ENCODE data around the gene GNPTG. TPM values are rescaled to one million over a fixed set of nuclear protein-coding genes. Genes with fewer than 3 reads are reported as not detected.

GNPTG gene
- total and polyA plus RNA-seq, 2 of the 13 experiments (the other 11 are each of a cell fraction or from before 2014, with no cell fraction given) = 22.7 to 71.1 TPM

DNA sequence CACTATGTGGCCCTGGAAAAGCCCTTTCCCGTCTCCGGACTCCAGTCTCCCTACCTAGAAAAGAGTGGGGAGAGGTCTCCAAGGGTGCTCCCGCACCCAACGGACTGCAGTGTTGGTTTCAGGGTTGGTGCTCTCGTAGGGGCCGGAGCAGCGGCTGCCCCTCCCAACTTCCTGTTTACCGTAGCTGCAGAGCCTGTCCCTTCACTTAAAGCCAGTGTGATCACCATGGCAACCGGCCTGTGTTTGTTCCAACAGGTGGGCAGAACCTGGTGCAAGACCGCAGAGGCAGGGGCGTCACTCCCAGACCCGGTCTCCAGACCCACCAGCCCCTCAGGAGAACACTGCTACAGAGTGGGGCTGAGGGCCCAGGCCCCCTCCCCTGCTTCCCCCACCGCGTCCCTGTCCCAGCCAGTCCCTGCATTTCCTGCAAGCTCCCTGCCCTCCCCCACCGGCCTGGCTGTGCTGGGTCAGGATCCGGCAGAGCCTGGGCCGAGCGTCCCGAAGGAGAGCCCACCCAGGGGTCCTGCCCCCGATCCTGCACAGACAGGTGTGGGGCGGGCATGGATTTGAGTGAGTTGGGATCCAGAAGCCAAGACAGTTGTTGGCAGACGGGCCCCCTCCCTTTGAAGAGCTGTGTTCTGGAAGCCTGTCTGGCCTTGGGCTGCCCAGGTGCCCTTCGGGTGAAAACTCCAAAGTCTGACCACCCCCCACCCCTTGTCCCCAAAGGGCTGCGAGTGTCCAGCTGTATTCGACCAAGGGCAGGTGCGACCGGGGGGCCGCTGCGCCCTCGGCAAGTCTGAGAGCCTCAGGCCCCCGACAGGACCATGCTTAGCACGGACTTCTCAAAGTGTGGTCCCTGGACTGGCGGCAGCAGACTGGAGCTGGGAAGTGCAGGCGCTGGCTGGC lies 19.8 kb upstream of the GNPTG start (continued):
- no peak for TF ChIP-seq NAIF1 (CRISPR knock-in tag; IDR thresholded peaks at IDR 0.05; ENCODE audit: borderline replicate concordance)
- no peak for TF ChIP-seq MIER2 (CRISPR knock-in tag; IDR thresholded peaks at IDR 0.05)
- TF ChIP-seq CHD4 (IDR thresholded peaks at IDR 0.05; ENCODE audit: borderline replicate concordance, low read length) = 0 out of 2 replicates have a peak, but pooled peaks have one; percentile 25
- no peak for TF ChIP-seq ZNF33B (CRISPR knock-in tag; IDR thresholded peaks at IDR 0.05)
- TF ChIP-seq ZNF788 (CRISPR knock-in tag; IDR thresholded peaks at IDR 0.05; ENCODE audit: borderline replicate concordance) = peak; percentile 64; the same call in 1 of the 2 replicates
- TF ChIP-seq DNMT3B (CRISPR knock-in tag; conservative IDR thresholded peaks at IDR 0.05) = no peak
- TF ChIP-seq, protein P1, sequence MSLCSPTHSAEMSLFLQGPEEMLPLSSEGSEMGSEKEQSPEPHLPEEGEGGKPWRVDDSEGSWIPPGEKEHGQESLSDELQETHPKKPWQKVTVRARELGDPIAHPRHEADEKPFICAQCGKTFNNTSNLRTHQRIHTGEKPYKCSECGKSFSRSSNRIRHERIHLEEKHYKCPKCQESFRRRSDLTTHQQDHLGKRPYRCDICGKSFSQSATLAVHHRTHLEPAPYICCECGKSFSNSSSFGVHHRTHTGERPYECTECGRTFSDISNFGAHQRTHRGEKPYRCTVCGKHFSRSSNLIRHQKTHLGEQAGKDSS (CRISPR knock-in tag; IDR thresholded peaks at IDR 0.05; ENCODE audit: borderline replicate concordance, low read depth) = 0 out of 2 replicates have a peak, but pooled peaks have one; percentile 49
- no peak for TF ChIP-seq CBX2 (IDR thresholded peaks at IDR 0.05; ENCODE audit: low read depth, low read length)
- no peak for TF ChIP-seq CBX2 (CRISPR knock-in tag; IDR thresholded peaks at IDR 0.05; ENCODE audit: low read depth)
- TF ChIP-seq, protein P2, sequence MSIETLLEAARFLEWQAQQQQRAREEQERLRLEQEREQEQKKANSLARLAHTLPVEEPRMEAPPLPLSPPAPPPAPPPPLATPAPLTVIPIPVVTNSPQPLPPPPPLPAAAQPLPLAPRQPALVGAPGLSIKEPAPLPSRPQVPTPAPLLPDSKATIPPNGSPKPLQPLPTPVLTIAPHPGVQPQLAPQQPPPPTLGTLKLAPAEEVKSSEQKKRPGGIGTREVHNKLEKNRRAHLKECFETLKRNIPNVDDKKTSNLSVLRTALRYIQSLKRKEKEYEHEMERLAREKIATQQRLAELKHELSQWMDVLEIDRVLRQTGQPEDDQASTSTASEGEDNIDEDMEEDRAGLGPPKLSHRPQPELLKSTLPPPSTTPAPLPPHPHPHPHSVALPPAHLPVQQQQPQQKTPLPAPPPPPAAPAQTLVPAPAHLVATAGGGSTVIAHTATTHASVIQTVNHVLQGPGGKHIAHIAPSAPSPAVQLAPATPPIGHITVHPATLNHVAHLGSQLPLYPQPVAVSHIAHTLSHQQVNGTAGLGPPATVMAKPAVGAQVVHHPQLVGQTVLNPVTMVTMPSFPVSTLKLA (IDR thresholded peaks at IDR 0.05) = no peak
- peak; percentile 60; the same call in 1 of the 2 replicates for TF ChIP-seq SMAD1 (CRISPR knock-in tag; IDR thresholded peaks at IDR 0.05; ENCODE audit: borderline replicate concordance, low read depth)
- TF ChIP-seq, protein P3, sequence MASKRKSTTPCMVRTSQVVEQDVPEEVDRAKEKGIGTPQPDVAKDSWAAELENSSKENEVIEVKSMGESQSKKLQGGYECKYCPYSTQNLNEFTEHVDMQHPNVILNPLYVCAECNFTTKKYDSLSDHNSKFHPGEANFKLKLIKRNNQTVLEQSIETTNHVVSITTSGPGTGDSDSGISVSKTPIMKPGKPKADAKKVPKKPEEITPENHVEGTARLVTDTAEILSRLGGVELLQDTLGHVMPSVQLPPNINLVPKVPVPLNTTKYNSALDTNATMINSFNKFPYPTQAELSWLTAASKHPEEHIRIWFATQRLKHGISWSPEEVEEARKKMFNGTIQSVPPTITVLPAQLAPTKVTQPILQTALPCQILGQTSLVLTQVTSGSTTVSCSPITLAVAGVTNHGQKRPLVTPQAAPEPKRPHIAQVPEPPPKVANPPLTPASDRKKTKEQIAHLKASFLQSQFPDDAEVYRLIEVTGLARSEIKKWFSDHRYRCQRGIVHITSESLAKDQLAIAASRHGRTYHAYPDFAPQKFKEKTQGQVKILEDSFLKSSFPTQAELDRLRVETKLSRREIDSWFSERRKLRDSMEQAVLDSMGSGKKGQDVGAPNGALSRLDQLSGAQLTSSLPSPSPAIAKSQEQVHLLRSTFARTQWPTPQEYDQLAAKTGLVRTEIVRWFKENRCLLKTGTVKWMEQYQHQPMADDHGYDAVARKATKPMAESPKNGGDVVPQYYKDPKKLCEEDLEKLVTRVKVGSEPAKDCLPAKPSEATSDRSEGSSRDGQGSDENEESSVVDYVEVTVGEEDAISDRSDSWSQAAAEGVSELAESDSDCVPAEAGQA (IDR thresholded peaks at IDR 0.05; ENCODE audit: low read depth) = no peak
- TF ChIP-seq, protein P3 (CRISPR knock-in tag; IDR thresholded peaks at IDR 0.05; ENCODE audit: borderline replicate concordance) = no peak; the same call in 1 of the 2 replicates
- TF ChIP-seq FOXA1 (IDR thresholded peaks at IDR 0.05) = no peak
- peak; percentile 91 for TF ChIP-seq FOXA1 (CRISPR knock-in tag; IDR thresholded peaks at IDR 0.05)
- TF ChIP-seq ZNF761 (CRISPR knock-in tag; conservative IDR thresholded peaks at IDR 0.05) = peak; percentile 33; the same call in 1 of the 2 replicates
- TF ChIP-seq, protein P4, sequence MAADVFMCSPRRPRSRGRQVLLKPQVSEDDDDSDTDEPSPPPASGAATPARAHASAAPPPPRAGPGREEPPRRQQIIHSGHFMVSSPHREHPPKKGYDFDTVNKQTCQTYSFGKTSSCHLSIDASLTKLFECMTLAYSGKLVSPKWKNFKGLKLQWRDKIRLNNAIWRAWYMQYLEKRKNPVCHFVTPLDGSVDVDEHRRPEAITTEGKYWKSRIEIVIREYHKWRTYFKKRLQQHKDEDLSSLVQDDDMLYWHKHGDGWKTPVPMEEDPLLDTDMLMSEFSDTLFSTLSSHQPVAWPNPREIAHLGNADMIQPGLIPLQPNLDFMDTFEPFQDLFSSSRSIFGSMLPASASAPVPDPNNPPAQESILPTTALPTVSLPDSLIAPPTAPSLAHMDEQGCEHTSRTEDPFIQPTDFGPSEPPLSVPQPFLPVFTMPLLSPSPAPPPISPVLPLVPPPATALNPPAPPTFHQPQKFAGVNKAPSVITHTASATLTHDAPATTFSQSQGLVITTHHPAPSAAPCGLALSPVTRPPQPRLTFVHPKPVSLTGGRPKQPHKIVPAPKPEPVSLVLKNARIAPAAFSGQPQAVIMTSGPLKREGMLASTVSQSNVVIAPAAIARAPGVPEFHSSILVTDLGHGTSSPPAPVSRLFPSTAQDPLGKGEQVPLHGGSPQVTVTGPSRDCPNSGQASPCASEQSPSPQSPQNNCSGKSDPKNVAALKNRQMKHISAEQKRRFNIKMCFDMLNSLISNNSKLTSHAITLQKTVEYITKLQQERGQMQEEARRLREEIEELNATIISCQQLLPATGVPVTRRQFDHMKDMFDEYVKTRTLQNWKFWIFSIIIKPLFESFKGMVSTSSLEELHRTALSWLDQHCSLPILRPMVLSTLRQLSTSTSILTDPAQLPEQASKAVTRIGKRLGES (CRISPR knock-in tag; IDR thresholded peaks at IDR 0.05; ENCODE audit: borderline replicate concordance) = no peak
